ENCODE measurements around the gene PTRH2.
"Not testable (repeated sequence)": the region's sequence is repeated elsewhere in the genome, so short reads cannot be mapped to it uniquely, and the experiment has no call there.

Gene PTRH2

GRCh38 chr17:59707149-59707970, at the start of gene PTRH2, which contains the start of gene VMP1:
PTRH2 (minus strand) TSS chr17:59707430; CDS start chr17:59697978, 9,452 bp downstream.
VMP1 (plus strand) TSS chr17:59707654; CDS start chr17:59731447, 23,793 bp downstream.
- Histone ChIP-seq H3K27me3 (no peaks in the 10 kb centered on the region), H4K20me1 (peaks cover 27 to 81% (median 54%) of the 10 kb centered on the region in 11 experiments; a peak in 21 of 22 replicates), H3K9ac (peak within 1 kb of the TSS; percentile 89 to 99 (median 94)), H3K4me3 (peak within 1 kb of the TSS; percentile 74 to 92 (median 86)), H3K27ac (peak within 1 kb of the TSS; percentile 89 to 99 (median 93)), H3K9me3 (replicated peaks in 1 of 11) (no peaks in the 10 kb centered on the region), H3K4me1 (peaks cover 34 to 80% (median 44%) of the 10 kb centered on the region in 10 experiments), H3K36me3 (peaks cover 15 to 35% (median 31%) of the 10 kb centered on the region in 11 experiments; a peak in 20 of 22 replicates), H3K4me2 (peak within 1 kb of the TSS; percentile 79 to 98 (median 94))
- no peak for TF ChIP-seq Cebpa-rat (IDR thresholded peaks at IDR 0.05)

GRCh38 chr17:59756236-59756818, 49.1 kb upstream of the PTRH2 start:
- H3K27me3 ChIP-seq = no peaks in the 10 kb centered on the region
- no peaks in the 10 kb centered on the region for H4K20me1 ChIP-seq
- H3K27ac ChIP-seq = peak overlapping the region in 4 of 11 experiments; percentile 6 to 79 (median 40); a peak in 3 of 22 replicates
- peaks cover 15 to 69% (median 51%) of the 10 kb centered on the region in 11 experiments for H3K36me3 ChIP-seq
- H3K4me2 ChIP-seq = peak overlapping the region in 2 of 11 experiments; percentile 47 to 85; a peak in 3 of 22 replicates
- peaks cover 8 to 83% (median 16%) of the 10 kb centered on the region in 10 experiments; a peak in 18 of 20 replicates for H3K4me1 ChIP-seq
- peaks cover 9 to 17% (median 13%) of the 10 kb centered on the region in 11 experiments for H3K9me3 ChIP-seq (replicated peaks in 1 of 11)
- H3K9ac ChIP-seq = peak overlapping the region in 1 of 11 experiments; percentile 17; a peak in 1 of 22 replicates
- TF ChIP-seq Cebpa-rat (IDR thresholded peaks at IDR 0.05) = no peak
- no peak overlapping the region for H3K4me3 ChIP-seq

- H3K36me3 ChIP-seq = peaks cover 15 to 60% (median 43%) of the 10 kb centered on the region in 11 experiments
- not testable (repeated sequence) for H3K27me3 ChIP-seq, H4K20me1 ChIP-seq
- peak overlapping the region in 5 of 11 experiments; percentile 36 to 76 (median 55); a peak in 5 of 22 replicates for H3K9ac ChIP-seq
- H3K4me3 ChIP-seq = peak overlapping the region in 1 of 10 experiments; percentile 34; a peak in 1 of 20 replicates
- H3K27ac ChIP-seq = peak overlapping the region in 8 of 11 experiments; percentile 11 to 79 (median 59); a peak in 12 of 22 replicates
- peak overlapping the region in 9 of 11 experiments; percentile 13 to 88 (median 58); a peak in 15 of 22 replicates for H3K4me2 ChIP-seq
- peaks cover 8 to 70% (median 16%) of the 10 kb centered on the region in 10 experiments; a peak in 18 of 20 replicates for H3K4me1 ChIP-seq
- H3K9me3 ChIP-seq (replicated peaks in 1 of 11) = peaks cover 9 to 17% (median 13%) of the 10 kb centered on the region in 11 experiments
These were observed 47.8 kb upstream of the PTRH2 start for GRCh38 chr17:59755069-59755468.

- H3K9me3 ChIP-seq (replicated peaks in 1 of 11) = peaks cover 8 to 17% (median 13%) of the 10 kb centered on the region in 11 experiments
- H3K27me3 ChIP-seq = no peaks in the 10 kb centered on the region
- H3K4me3 ChIP-seq = peak overlapping the region in 2 of 10 experiments; percentile 11 to 34; a peak in 2 of 20 replicates
- H4K20me1 ChIP-seq = no peaks in the 10 kb centered on the region
- H3K4me2 ChIP-seq = peak overlapping the region in 10 of 11 experiments; percentile 13 to 88 (median 56); a peak in 17 of 22 replicates
- H3K9ac ChIP-seq = peak overlapping the region in 9 of 11 experiments; percentile 9 to 76 (median 36); a peak in 11 of 22 replicates
- H3K27ac ChIP-seq = peak overlapping the region in 8 of 11 experiments; percentile 17 to 79 (median 59); a peak in 16 of 22 replicates
- peaks cover 16 to 57% (median 40%) of the 10 kb centered on the region in 11 experiments for H3K36me3 ChIP-seq
- TF ChIP-seq Cebpa-rat (IDR thresholded peaks at IDR 0.05) = no peak
- H3K4me1 ChIP-seq = peaks cover 8 to 65% (median 16%) of the 10 kb centered on the region in 10 experiments; a peak in 18 of 20 replicates
These were observed 47.3 kb upstream of the PTRH2 start for GRCh38 chr17:59754552-59754951.

- Histone ChIP-seq H3K27ac (peak overlapping the region in 9 of 11 experiments; percentile 21 to 79 (median 57); a peak in 15 of 22 replicates), H3K27me3 (no peaks in the 10 kb centered on the region), H3K36me3 (peaks cover 15 to 57% (median 36%) of the 10 kb centered on the region in 11 experiments), H3K4me1 (peaks cover 8 to 64% (median 16%) of the 10 kb centered on the region in 10 experiments; a peak in 18 of 20 replicates), H3K4me2 (peak overlapping the region in 7 of 11 experiments; percentile 34 to 88 (median 68); a peak in 11 of 22 replicates), H3K9ac (peak overlapping the region in 8 of 11 experiments; percentile 9 to 76 (median 35); a peak in 13 of 22 replicates), H3K9me3 (replicated peaks in 1 of 11) (peaks cover under 1 to 10% (median 5%) of the 10 kb centered on the region in 11 experiments; a peak in 21 of 22 replicates), H3K4me3 (peak overlapping the region in 2 of 10 experiments; percentile 34 to 41; a peak in 4 of 20 replicates), H4K20me1 (no peaks in the 10 kb centered on the region)
- TF ChIP-seq Cebpa-rat (IDR thresholded peaks at IDR 0.05) = no peak
These were observed 46.6 kb upstream of the PTRH2 start for GRCh38 chr17:59753522-59754467.

- peaks cover 6 to 52% (median 27%) of the 10 kb centered on the region in 11 experiments for H3K36me3 ChIP-seq
- H3K9me3 ChIP-seq (replicated peaks in 1 of 11) = peaks cover 0 to 1% (median 0%) of the 10 kb centered on the region in 11 experiments; a peak in 2 of 22 replicates
- H3K4me1 ChIP-seq = peaks cover 8 to 56% (median 16%) of the 10 kb centered on the region in 10 experiments; a peak in 18 of 20 replicates
- H3K4me2 ChIP-seq = peak overlapping the region in 3 of 11 experiments; percentile 29 to 85 (median 66); a peak in 5 of 22 replicates
- H3K4me3 ChIP-seq = no peak overlapping the region; a peak in 1 of 20 replicates
- TF ChIP-seq Cebpa-rat (IDR thresholded peaks at IDR 0.05) = no peak
- H4K20me1 ChIP-seq = no peaks in the 10 kb centered on the region
- H3K9ac ChIP-seq = peak overlapping the region in 2 of 11 experiments; percentile 71 to 76; a peak in 3 of 22 replicates
- peak overlapping the region in 2 of 11 experiments; percentile 72 to 79; a peak in 3 of 22 replicates for H3K27ac ChIP-seq
- no peaks in the 10 kb centered on the region for H3K27me3 ChIP-seq
These were observed 45.7 kb upstream of the PTRH2 start for GRCh38 chr17:59752922-59753321.

GRCh38 chr17:59752446-59752845, 45.2 kb upstream of the PTRH2 start:
- Histone ChIP-seq H3K9ac (peak overlapping the region in 2 of 11 experiments; percentile 57 to 76; a peak in 4 of 22 replicates), H3K27ac (peak overlapping the region in 1 of 11 experiments; percentile 79; a peak in 3 of 22 replicates), H3K9me3 (replicated peaks in 1 of 11) (no peaks in the 10 kb centered on the region), H4K20me1 (no peaks in the 10 kb centered on the region), H3K4me2 (peak overlapping the region in 2 of 11 experiments; percentile 66 to 85; a peak in 5 of 22 replicates), H3K4me1 (peaks cover 8 to 51% (median 16%) of the 10 kb centered on the region in 10 experiments; a peak in 18 of 20 replicates), H3K36me3 (peaks cover 4 to 52% (median 23%) of the 10 kb centered on the region in 11 experiments; a peak in 19 of 22 replicates), H3K27me3 (no peaks in the 10 kb centered on the region), H3K4me3 (no peak overlapping the region)
- no peak for TF ChIP-seq Cebpa-rat (IDR thresholded peaks at IDR 0.05)

All from BLaER1 treated with 17β-estradiol and CSF1 and Interleukin-3, amounts not matched to agents 10 nM and 100 nM (cell line).